GM12872 (cell line): ENCODE data around the gene RANBP3.

ENCODE experiments used
- TF ChIP-seq, protein P1 (sequence below): IDR thresholded peaks from 3 replicates; pipeline ENCODE4 v1.5.1; 2011; ENCODE audit warnings: low read depth, mild to moderate bottlenecking, low read length, moderate library complexity; ENCODE audit not compliant: insufficient read depth

The RANBP3 gene

DNA sequence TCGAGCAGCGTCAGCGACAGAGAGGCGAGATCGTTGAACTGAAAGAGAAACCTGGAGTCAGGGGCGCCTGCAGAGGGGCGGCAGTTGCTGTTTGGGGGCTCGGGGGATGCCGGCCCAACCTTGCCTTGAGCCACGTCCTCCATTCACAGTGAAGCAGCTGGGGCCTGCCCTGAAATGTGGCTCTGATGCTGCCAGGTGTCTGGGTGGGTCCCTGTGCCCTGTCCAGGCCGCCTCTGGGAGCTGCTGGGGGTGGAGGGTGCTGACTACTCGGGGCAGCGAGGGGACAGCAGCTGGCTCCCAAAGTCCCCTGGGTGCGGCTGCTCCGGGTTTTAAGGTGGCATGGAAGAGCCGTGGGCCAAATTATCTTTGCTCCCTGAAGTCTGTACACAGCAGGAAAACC, 17.7 kb upstream of the RANBP3 start:
- TF ChIP-seq, protein P1, sequence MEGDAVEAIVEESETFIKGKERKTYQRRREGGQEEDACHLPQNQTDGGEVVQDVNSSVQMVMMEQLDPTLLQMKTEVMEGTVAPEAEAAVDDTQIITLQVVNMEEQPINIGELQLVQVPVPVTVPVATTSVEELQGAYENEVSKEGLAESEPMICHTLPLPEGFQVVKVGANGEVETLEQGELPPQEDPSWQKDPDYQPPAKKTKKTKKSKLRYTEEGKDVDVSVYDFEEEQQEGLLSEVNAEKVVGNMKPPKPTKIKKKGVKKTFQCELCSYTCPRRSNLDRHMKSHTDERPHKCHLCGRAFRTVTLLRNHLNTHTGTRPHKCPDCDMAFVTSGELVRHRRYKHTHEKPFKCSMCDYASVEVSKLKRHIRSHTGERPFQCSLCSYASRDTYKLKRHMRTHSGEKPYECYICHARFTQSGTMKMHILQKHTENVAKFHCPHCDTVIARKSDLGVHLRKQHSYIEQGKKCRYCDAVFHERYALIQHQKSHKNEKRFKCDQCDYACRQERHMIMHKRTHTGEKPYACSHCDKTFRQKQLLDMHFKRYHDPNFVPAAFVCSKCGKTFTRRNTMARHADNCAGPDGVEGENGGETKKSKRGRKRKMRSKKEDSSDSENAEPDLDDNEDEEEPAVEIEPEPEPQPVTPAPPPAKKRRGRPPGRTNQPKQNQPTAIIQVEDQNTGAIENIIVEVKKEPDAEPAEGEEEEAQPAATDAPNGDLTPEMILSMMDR: no peak

DNA sequence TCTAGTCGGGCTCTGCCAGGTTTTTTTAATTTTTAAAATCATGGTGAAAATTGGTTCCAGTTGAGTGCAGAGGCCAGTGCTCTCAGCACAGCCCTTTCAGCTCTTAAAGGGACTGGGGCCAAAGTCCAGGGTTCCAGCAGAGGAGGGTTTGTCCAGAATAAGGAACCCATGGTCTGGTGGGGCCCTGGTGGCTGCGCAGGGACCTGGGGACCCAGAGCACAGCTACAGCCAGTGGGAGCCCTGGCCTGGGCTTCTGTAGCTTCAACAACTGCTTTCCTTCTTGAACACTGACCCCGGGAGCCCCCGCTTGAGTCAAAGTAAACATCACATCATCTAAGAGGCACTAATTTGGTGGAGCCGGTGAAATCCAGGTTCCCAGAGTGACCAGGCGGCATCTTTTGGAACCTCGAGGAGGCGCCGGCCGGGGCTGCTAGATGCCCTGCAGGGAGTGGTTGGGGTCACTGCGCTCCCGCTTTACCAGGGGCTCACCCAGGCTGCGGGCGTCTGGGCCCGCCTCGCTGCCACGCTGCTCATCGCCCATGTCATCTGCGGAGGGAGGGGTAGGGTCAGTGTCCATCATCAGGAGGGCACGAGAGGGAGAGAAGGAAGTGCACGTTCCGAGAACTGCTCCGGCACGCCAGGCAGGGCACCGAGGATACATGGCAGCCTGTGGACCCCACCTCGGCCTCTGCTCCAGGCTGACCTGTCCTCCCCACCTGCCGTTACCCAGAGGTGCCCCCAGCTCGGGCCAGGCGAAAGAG, 16.6 kb upstream of the RANBP3 start:
- TF ChIP-seq, protein P1: no peak

DNA sequence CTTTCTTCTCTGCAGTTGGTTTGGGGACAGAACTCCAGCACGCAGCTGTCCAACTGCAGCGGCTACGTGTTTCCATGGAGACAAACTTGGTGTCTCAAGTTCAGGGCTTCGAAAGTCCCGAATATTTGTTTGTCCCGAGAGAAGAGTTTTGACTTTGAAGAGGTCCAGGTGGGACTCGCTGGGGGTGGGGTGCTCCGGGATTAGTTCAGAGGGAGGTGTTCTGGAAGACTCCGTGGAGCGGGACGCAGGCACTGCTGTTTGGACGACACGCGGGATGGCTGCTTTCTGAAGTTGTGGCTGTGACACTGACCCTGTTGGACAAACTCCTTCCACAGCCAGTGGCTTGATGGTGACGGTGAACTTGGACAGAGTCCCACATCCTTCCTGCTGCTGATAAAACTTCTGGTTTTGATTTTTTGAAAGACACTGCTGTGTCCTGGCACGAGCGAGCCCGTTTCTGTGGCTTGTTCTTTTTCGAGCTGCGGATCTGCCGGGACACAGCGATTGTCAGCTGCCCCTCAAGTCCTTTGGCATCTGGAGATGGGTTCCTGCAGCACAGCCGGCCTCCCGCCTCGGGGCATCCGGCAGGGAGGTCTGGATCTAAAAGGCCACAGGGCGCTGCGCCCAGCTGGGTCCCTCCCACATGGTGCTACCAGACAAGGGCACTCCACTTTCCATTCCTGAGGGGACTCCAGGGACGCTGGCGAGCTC, 15.9 kb upstream of the RANBP3 start:
- TF ChIP-seq, protein P1: no peak

DNA sequence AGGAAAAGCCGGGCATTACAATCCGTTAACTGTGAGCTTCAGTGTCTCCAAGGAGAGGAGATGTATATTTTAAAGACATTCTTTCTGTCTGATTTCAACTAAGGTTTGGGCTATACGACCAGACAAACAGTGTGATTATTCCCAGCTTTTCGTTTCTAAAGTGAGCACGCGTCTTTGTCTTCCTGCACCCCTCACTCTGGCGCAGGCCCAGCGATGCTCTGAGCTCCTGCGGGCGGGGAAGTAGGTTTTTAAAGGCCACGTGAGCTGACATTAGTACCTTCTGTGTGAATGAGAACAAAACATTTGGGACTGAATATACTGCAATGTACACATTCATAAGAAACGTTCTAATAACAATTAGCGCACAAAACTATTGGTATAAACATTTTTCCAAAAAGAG, 15.3 kb upstream of the RANBP3 start:
- TF ChIP-seq, protein P1: no peak

DNA sequence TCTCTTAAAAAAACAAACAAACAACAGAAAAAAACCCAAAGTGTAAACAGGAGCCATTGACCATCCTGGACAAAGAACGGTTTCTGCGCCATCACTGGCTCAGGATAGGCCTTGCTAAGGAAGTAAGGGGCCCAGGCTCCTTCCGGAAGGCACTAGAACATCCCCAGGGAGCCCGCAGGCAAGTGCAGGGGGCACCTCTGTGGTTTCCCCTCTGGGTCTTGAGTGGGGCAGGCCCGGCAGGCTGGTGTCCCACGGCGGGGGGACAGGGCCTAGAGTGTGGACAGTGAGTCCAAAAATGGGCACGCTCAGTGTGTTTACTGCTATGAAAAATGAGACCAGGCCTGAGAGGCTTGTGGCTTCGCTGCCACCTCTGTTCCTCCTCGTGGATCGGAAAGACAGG, 14.8 kb upstream of the RANBP3 start:
- TF ChIP-seq, protein P1: no peak

DNA sequence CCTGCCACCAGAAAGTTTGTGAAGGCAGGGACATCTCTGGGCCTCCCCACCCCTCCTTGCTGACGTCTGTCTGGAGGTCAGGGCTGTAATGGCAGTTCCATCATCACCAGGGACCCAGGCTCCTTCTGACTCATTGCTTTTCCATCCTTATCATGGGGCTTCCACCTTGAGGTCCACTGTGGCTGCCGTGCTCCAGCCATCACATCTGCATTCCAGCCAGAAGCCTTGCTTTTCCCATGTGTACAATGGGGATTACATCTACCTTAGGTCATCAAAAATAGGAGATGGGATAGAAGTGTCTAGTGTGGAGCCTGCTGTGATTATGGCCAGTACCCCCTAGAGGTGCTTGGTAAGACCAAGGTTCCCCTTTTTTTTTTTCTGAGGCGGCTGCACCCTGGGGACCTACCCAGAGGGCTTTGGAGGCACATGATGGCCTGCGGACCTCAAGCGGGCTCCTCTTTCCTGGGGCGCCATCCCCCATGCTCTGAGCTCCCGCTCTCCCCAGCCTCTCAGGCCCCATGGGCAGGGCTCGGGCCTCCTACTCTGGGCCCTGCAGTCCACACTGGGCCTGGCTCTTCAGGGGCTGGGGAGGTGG, 13.4 kb upstream of the RANBP3 start:
- TF ChIP-seq, protein P1: no peak

DNA sequence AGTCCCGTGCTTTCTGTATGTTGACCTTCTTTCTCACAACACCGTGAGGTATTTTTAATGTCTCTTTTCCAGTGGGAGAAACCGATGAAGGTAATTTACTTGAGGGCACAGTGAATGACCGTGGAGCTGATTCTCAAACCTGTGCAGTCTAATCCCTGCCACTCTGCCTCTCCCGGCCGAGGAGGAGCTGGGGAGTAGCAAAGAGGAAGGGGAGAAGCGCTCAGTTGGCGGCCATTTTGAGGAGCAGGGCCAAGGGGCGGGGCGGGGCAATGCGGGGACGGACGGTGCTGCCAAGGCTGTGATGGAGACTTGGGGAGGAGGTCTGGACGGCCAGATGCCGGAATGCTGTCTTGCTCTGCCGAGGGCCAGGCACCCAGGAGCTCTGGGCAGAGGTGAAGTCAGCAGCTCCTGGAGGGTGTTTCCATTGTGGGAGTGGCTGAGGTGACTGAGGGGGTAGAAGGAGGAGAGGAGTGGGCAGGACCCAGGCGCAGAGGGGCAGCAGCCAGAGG, 12.4 kb upstream of the RANBP3 start:
- TF ChIP-seq, protein P1: no peak
